Stomach smooth muscle (tissue), 2 donors: ENCODE results near the gene TLE1.

Experiments used
- H3K27ac ChIP-seq: one replicate; pipeline ENCODE4 v1.7.0; 2013; ENCODE audit warnings: mild to moderate bottlenecking, low read length, inconsistent platforms
- H3K27me3 ChIP-seq, 2 donors: one replicate each; pipeline ENCODE4 v1.7.0; 2013; ENCODE audit warnings: low read length in 2 of 2; ENCODE audit not compliant: insufficient read depth in 2 of 2, control insufficient read depth in 1 of 2
- H3K36me3 ChIP-seq, 2 donors: one replicate each; pipeline ENCODE4 v1.7.0; 2013; ENCODE audit warnings: low read length in 2 of 2; ENCODE audit not compliant: control insufficient read depth in 2 of 2, insufficient read depth in 2 of 2
- H3K4me1 ChIP-seq: one replicate; pipeline ENCODE4 v1.7.0; 2013; ENCODE audit warnings: low read length; ENCODE audit not compliant: control insufficient read depth, insufficient read depth
- H3K4me3 ChIP-seq, 2 donors: one replicate each; pipeline ENCODE4 v1.7.0; 2013; ENCODE audit warnings: low read length in 2 of 2
- H3K9ac ChIP-seq, 2 donors: one replicate each; pipeline ENCODE4 v1.7.0; 2013; ENCODE audit warnings: low read length in 2 of 2, mild to moderate bottlenecking in 1 of 2
- H3K9me3 ChIP-seq, 2 donors: one replicate each; pipeline ENCODE4 v1.7.0; 2013; ENCODE audit warnings: low read length in 2 of 2; ENCODE audit not compliant: control insufficient read depth in 2 of 2
- donor health status: healthy.
- donor health status: Pancreatic carcinoma.

The TLE1 gene

GRCh38 chr9:81534138-81534875, 155.0 kb downstream of the TLE1 start:
- Histone ChIP-seq H3K9ac (no peak overlapping the region), H3K27me3 (no peaks in the 10 kb centered on the region), H3K36me3 (no peaks in the 10 kb centered on the region), H3K27ac (no peak overlapping the region), H3K9me3 (no peaks in the 10 kb centered on the region), H3K4me1 (no peaks in the 10 kb centered on the region), H3K4me3 (no peak overlapping the region)
